Loucy (cell line): ENCODE results near the gene HRH3.

Experiments
- CTCF ChIP-seq: fragments of 200-600 bp; sonication (generic); conservative IDR thresholded peaks from 2 replicates; pipeline ENCODE4 v1.5.1; 2014; ENCODE audit warnings: mild to moderate bottlenecking, antibody characterized with exemption, low read length
- EZH2phosphoT487 ChIP-seq: fragments of 200-600 bp; IDR thresholded peaks from 2 replicates; pipeline ENCODE4 v1.6.1; 2018; ENCODE audit warnings: antibody characterized with exemption, mild to moderate bottlenecking, moderate library complexity, borderline replicate concordance

GRCh38 chr20:62203378-62204030, 16.6 kb downstream of the HRH3 start:
- TF ChIP-seq CTCF (no peak), EZH2phosphoT487 (no peak)
